ENCODE results near the gene PLA2G12B.

PLA2G12B gene

DNA sequence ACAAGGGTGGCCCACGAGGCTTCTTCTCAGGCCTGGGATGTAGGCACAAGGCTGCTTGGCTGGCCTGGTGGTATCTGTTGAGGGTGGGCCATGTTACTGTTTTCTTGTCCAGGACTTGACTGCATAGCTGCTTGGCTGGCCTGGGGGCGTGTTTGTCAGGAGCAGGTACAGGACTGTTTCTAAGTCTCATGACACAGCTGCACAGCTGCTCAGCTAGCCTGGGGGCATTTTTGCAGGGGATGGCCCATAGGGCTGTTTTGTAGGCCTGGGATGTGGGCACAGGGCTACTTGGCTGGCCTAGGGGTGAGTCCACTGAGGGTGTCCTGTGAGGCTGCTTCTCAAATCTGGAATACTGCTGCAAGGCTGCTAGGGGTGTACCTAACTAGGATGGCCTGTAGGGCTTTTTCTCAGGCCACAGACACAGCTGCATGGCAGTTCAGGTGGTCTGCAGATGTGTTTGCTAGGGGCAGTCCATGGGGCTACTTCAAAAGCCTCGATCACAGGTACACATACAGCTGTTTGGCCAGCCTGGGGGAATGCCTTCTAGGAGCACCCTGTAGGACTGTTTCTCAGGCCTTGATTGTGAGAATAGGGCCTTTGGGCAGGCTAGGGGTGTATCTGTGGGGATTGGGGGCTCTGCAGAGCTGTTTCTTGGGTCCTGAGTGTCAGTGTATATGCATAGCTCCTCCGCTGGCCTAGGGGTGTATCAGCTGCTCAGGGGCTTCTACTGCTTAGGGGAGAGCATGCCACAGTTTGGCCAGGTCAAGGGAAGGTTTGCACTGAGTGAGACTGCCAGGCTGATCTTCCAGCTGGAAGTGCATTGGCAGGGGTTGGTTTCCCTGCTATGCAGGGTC, 26.6 kb upstream of the PLA2G12B start:
- TF ChIP-seq EZH2phosphoT487 (conservative IDR thresholded peaks at IDR 0.05; ENCODE audit: low read length), result no peak
- TF ChIP-seq, protein P1, sequence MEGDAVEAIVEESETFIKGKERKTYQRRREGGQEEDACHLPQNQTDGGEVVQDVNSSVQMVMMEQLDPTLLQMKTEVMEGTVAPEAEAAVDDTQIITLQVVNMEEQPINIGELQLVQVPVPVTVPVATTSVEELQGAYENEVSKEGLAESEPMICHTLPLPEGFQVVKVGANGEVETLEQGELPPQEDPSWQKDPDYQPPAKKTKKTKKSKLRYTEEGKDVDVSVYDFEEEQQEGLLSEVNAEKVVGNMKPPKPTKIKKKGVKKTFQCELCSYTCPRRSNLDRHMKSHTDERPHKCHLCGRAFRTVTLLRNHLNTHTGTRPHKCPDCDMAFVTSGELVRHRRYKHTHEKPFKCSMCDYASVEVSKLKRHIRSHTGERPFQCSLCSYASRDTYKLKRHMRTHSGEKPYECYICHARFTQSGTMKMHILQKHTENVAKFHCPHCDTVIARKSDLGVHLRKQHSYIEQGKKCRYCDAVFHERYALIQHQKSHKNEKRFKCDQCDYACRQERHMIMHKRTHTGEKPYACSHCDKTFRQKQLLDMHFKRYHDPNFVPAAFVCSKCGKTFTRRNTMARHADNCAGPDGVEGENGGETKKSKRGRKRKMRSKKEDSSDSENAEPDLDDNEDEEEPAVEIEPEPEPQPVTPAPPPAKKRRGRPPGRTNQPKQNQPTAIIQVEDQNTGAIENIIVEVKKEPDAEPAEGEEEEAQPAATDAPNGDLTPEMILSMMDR (IDR thresholded peaks at IDR 0.05; ENCODE audit: insufficient read depth, low read length, poor library complexity, severe bottlenecking), result no peak

DNA sequence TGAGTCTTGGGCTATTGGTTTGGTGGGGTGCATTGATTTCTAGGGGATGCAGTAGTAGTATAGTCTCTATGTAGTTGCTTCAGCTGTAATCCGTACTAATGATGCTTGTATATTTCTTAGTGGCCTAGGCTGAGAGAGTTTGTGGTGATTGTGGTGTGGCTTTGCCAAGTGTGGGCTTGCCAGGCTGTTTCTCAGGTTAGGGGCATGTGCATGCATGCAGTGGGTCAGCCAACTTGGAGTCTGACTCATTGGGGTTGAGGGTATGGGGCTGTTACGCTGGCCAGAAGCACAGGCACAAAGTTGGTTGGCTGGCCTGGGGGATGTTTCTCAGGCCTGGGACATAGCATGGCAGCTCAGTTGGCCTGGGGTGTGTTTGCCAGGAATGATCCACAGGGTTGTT, 25.7 kb upstream of the PLA2G12B start:
- TF ChIP-seq EZH2phosphoT487 (conservative IDR thresholded peaks at IDR 0.05; ENCODE audit: low read length), result no peak
- TF ChIP-seq, protein P1 (IDR thresholded peaks at IDR 0.05; ENCODE audit: insufficient read depth, low read length, poor library complexity, severe bottlenecking), result no peak
- no peaks in the 10 kb centered on the region for H4K20me1 ChIP-seq (ENCODE audit: low read depth, low read length)
- no peaks in the 10 kb centered on the region for H3K27me3 ChIP-seq (ENCODE audit: low read length)
- H3F3A ChIP-seq (ENCODE audit: insufficient read depth), result no peaks in the 10 kb centered on the region; the same call in 1 of the 2 replicates
- no peaks in the 10 kb centered on the region for H3K9me2 ChIP-seq (replicated peaks; ENCODE audit: insufficient read depth, low read length)
- no peak overlapping the region for H3K4me2 ChIP-seq (ENCODE audit: low read depth, low read length, poor library complexity, severe bottlenecking)
- H3K4me3 ChIP-seq (ENCODE audit: insufficient read depth, low read length, poor library complexity, severe bottlenecking), result no peak overlapping the region
- no peaks in the 10 kb centered on the region for H3K79me2 ChIP-seq (ENCODE audit: insufficient read depth, low read length)
- peaks cover 34% of the 10 kb centered on the region; the same call in 1 of the 2 replicates for H3K9me3 ChIP-seq (ENCODE audit: insufficient read depth, low read length)
- H3K9ac ChIP-seq (ENCODE audit: low read length), result no peak overlapping the region
- no peaks in the 10 kb centered on the region for H3K36me3 ChIP-seq (ENCODE audit: low read length)
- no peak overlapping the region for H3K27ac ChIP-seq (ENCODE audit: low read depth, low read length)
- no peak overlapping the region for H2AFZ ChIP-seq (ENCODE audit: low read depth, low read length, severe bottlenecking)

More for the DNA sequence above, 26.6 kb upstream of the PLA2G12B start:
- no peaks in the 10 kb centered on the region for H3K27me3 ChIP-seq (ENCODE audit: low read length)
- no peak overlapping the region for H3K27ac ChIP-seq (ENCODE audit: low read depth, low read length)
- H2AFZ ChIP-seq (ENCODE audit: low read depth, low read length, severe bottlenecking), result no peak overlapping the region
- no peaks in the 10 kb centered on the region; the same call in 1 of the 2 replicates for H3F3A ChIP-seq (ENCODE audit: insufficient read depth)
- no peak overlapping the region for H3K9ac ChIP-seq (ENCODE audit: low read length)
- no peaks in the 10 kb centered on the region for H4K20me1 ChIP-seq (ENCODE audit: low read depth, low read length)
- no peaks in the 10 kb centered on the region for H3K9me2 ChIP-seq (replicated peaks; ENCODE audit: insufficient read depth, low read length)
- H3K4me3 ChIP-seq (ENCODE audit: insufficient read depth, low read length, poor library complexity, severe bottlenecking), result no peak overlapping the region
- peaks cover 31% of the 10 kb centered on the region; the same call in 1 of the 2 replicates for H3K9me3 ChIP-seq (ENCODE audit: insufficient read depth, low read length)
- H3K4me2 ChIP-seq (ENCODE audit: low read depth, low read length, poor library complexity, severe bottlenecking), result no peak overlapping the region
- no peaks in the 10 kb centered on the region for H3K79me2 ChIP-seq (ENCODE audit: insufficient read depth, low read length)
- H3K36me3 ChIP-seq (ENCODE audit: low read length), result no peaks in the 10 kb centered on the region

DNA sequence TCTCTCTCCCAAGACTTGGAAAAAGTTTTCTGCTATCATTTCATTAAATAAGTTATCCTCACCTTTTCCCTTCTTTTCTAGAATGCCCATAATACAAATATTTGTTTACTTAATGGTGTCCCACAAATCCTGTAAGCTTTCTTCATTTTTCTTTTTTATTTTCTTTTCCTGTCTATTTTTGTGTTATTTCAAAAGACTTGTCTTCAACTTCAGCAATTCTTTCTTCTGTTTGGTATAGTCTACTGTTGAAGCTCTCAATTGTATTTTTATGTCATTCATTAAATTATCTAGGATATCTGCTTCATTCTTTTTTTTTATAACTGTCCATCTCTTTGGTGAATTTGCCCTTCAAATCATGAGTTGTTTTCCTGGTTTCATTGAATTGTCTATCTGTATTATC, 25.1 kb upstream of the PLA2G12B start:
- H3K79me2 ChIP-seq (ENCODE audit: insufficient read depth, low read length), result no peaks in the 10 kb centered on the region
- H3K9me2 ChIP-seq (replicated peaks; ENCODE audit: insufficient read depth, low read length), result no peaks in the 10 kb centered on the region
- H3K27me3 ChIP-seq (ENCODE audit: low read length), result no peaks in the 10 kb centered on the region
- H3K36me3 ChIP-seq (ENCODE audit: low read length), result no peaks in the 10 kb centered on the region
- no peaks in the 10 kb centered on the region; the same call in 1 of the 2 replicates for H3F3A ChIP-seq (ENCODE audit: insufficient read depth)
- H3K9me3 ChIP-seq (ENCODE audit: insufficient read depth, low read length), result peaks cover 35% of the 10 kb centered on the region; the same call in 1 of the 2 replicates
- H2AFZ ChIP-seq (ENCODE audit: low read depth, low read length, severe bottlenecking), result no peak overlapping the region
- no peak overlapping the region for H3K9ac ChIP-seq (ENCODE audit: low read length)
- no peak overlapping the region for H3K27ac ChIP-seq (ENCODE audit: low read depth, low read length)
- TF ChIP-seq, protein P1 (IDR thresholded peaks at IDR 0.05; ENCODE audit: insufficient read depth, low read length, poor library complexity, severe bottlenecking), result no peak
- no peak for TF ChIP-seq EZH2phosphoT487 (conservative IDR thresholded peaks at IDR 0.05; ENCODE audit: low read length)
- H4K20me1 ChIP-seq (ENCODE audit: low read depth, low read length), result no peaks in the 10 kb centered on the region
- H3K4me3 ChIP-seq (ENCODE audit: insufficient read depth, low read length, poor library complexity, severe bottlenecking), result no peak overlapping the region
- no peak overlapping the region for H3K4me2 ChIP-seq (ENCODE audit: low read depth, low read length, poor library complexity, severe bottlenecking)

Data from SU-DHL-6 (cell line).